NCI-H345 treated with DMSO at 0.1 percent for 48 hours (cell line): ENCODE results near the gene PDE6B.
"Not testable (repeated sequence)": the region's sequence is repeated elsewhere in the genome, so short reads cannot be mapped to it uniquely, and the experiment has no call there.

ENCODE experiments used
- DNase-seq: peaks from one replicate; lab custom pipeline; 2025; ENCODE audit not compliant: unreplicated experiment; lab: John Stamatoyannopoulos, UW

Gene PDE6B

DNA sequence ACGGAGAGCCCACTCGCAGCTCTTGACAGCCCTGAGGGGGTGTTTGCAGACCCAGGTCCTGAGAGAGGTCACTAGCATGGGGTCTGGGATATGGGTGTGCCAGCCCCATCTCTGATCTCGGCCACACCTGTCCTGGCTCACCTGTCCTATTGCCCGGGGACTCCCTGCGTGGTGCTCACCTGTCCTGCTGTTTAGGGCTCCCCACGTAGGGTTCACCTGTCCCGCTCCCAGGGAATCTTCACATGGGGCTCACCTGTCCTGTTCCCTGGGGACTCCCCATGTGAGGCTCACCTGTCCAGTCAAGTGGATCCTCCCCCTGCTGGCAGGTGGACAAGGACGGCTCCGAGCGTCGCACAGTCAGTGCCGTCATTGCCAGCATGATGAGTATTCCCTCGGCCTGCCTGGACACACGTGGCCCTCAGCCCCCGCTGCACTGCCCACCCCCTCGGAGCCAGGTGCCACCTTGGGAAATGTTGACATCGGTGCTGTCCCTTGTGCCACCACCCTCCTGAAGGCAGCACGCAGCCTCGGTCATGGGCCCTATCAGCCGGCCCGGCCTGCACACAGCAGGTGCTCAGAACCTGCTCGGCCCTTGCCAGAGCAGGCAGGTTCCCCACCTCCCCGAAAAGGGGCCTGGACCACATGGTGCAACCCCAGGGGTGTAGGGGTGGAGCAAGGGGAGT is 57.3 kb downstream of the PDE6B start:
- DNase-seq: no peak

DNA sequence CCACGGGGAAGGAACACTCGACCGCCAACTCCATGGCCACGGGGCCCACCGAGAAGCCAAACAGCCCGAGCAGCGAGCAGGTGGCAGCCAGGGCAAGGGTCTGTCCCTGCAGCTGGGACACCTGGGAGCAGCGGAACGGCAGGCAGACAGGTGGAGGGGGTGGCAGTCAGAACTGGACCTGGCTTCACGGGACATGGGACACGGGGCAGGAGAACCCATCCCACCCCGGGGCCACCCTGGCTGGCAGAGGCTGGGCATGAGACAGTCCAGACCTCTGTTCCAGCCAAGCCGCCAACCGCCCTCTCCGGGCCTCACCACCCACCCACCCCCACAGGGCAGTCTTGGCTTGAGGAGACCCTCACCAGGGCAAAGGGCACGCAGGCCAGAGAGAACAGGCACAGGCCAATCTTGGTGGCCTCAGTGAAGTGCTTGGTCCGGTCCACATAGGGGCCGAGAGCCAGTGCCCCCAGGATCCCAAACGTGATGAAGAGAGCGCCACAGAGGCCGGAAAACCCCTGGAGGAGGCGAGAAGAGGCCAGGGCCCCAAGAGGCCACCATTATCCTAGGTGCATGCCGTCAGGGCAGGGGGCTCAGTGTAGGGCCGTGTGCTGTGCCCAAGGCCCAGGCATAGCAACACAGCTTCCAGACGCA is 58.0 kb downstream of the PDE6B start:
- no peak for DNase-seq

DNA sequence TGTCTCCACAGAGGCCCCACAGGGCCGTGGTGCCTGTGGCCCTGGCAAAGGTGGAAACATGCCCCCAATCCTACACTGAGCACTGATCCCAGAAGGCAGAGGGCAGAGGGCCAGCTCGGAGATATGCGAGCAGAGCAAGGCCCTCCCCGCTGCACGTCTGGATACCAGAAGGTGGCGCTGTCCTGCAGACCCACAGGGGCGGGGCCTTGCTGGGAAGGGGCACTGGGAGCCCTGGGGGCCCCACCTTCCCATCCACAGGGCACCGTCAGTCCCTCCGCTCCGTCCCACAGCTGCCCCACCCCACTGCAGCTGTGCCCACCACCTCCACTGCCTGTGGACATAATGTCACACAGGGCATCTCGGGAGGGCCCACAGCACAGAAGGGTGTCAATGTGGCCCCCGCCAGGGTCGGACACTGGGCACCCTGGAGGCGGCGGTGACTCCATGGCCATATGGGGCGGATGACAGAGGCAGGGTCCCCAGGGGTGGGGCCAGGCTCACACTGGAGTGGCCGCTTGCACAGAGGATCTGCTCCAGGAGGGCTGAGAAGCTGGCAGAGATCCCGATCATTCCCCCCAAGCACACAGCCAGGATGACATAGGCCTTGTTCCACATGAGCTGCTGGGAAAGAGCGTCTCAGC is 58.7 kb downstream of the PDE6B start:
- peak; percentile 20 for DNase-seq

DNA sequence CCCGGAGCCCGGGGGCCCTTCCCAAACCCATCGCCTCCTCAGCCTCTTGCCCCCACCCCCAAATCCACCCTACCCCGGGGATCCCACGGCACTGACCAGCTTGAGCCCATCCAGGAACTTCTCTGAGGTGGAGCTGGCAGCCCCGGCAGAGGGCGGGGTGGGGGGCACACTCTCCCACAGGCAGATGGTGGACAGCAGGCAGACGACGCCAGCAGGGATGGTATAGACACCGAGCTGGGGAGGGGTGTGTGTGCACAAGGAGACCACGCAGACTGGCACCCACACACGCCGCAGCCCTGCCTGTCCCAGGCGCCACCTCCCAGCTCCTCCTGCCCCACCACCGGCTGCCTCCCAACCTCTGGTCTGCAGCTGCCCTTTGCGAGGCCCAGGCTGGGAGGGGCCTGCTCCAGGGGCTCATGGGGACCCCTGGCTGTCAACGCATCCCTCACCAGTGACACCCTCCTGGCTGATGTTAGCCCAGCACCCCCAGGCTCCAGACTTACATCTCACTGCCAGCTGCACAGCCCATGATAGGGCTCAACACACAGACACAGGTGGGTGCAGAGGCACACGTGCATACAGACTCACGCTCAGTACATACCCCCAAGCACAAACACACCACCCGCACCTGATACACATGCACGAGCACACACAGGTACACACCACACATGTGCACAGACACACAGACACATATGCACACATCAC is 59.4 kb downstream of the PDE6B start:
- no peak for DNase-seq

DNA sequence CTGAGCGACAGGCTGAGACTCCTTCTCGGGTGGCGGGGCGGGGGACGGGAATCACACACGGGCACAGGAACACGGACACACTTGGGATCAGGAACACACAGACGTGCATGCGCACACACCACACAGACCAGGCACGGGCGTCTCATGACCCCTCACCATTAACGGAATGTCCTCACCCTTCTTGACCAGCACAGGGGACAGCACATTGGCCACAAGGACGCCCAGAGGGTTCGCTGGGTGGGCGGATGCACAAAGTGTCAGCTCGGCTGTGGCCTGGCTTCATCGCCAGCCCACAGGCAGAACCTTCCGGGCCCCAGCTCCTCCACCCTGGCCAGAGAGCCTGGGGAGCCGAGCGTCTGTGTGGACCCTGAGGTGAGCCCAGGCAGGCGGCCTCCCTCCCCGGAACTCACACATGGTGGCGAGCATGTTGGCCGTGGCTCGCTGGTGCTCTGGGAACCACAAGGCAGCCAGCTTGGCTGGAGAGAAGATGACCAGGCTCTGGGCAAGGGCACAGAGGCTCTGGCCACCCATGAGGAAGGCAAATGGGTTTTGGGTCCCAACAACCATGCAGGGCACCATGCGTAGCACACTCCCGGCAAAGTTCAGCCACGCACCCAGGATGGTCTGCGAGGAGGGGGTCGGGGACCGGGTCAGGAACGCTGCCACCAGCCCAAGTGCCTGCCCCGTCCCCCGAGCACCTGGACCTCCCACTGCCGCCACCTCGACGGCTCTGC is 60.5 kb downstream of the PDE6B start:
- no peak for DNase-seq

DNA sequence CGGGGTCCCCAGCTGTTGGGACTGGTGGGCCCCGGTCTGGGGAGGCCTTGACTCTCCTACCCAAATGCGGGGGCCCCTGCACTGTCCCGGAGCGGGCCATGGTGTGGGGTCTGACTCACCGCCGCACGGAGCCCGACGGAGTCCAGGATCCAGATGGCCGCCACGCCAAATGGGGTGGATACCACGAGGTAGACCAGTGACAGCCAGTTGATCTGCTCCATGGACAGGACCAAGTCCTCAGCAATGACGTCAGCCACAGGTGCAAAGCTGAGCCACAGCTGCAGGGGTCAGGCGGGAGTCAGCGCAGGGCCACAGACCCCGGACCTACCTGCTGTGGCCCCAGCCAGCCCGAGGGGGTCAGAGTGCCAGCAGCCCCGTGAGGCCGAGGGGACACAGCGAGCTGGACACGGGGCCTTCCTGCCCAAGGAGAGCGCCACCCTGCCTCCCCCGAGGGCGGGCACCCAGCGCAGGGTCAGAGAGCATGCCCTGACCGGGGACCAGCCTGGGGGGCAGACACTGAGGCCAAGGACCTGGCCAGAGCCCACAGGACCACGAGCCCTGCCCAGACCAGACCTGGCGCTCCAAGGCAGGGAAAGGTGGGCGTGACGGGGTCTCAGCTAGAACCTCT is 61.2 kb downstream of the PDE6B start:
- DNase-seq: no peak

DNA sequence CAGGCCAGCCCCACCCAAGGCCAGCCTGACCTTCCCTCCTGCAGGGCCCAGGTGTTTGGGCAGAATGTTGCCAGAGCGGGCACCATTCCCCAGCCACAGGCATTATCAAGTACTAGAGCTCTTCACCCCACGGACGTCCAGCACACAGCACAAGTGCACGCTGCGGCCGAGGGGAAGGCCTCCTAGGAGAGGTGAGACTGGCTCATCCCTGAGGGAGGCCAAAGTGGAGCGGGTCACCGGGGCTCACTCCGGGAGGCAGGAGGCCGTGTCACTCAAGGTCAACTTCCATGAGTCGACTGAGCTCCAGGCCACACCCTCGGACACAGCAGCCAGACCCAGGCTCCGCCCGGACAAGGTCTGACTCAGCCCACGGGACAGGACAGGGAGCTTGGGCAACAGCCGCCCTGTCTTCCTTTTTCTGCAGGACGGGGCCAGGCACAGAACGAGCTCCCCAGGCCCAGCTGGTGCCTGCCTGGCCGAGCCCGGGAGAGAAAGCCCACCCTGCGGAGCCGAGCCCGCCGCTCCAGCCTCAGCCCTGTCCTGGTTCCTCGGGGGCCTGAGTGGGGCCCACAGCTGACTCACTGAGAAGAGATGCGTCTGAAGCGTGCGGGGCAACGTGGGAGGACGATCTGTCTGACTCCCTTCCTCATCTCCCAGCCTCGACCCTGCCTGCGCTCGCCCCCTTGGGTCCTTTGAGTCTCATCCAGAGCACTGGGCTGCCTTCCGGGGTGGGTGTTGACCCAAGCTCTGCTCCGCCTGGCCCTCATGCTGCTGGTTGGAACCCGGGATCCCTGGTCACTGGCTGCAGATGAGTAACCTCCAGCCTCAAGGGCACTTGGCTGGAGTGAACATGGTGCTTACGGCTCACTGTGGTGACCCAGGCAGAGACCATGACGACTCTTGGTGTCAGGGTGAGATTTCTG is 61.9 kb downstream of the PDE6B start:
- no peak for DNase-seq

DNA sequence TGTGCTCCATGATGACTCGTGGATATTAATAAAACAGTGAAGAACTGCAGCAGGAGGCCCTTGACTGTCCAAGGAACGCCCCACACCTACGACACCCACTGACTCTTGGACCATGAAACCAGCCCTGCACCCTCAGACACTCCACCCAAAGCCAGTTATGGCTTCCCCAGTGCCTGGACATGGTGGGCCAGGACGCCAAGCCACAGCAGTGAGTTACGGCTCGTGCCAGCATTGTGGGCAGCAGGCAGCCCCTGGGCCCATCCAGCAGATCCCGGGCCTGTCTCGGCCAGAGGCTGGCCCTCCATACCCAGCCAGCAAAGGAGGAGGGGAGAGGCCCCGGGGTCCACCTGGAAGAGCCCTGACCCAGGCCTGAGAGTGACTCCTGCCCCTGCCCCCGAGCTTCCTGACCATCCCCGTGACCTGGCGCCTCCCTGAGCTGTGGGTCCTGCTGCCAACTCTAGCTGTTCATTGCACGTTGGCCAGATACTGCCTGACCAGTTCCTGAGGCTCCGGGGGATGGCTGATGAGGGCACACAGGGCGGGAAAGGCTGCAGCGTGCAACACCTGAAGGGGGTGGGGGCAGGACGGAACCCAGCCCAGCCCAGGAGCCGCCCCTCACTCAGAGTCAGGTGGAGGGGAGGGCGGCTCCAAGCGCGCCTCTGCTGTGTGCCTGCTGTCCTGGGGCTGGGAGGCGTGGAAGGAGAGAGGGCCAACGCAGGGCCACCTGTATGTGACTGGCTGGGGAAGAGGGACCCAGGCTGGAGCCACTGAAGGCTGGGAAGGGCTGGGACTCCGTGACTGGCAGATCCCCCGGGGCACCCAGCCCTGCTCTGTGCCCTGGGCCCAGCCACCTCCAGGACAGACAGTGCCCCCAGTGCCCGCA is 62.8 kb downstream of the PDE6B start:
- no peak for DNase-seq

DNA sequence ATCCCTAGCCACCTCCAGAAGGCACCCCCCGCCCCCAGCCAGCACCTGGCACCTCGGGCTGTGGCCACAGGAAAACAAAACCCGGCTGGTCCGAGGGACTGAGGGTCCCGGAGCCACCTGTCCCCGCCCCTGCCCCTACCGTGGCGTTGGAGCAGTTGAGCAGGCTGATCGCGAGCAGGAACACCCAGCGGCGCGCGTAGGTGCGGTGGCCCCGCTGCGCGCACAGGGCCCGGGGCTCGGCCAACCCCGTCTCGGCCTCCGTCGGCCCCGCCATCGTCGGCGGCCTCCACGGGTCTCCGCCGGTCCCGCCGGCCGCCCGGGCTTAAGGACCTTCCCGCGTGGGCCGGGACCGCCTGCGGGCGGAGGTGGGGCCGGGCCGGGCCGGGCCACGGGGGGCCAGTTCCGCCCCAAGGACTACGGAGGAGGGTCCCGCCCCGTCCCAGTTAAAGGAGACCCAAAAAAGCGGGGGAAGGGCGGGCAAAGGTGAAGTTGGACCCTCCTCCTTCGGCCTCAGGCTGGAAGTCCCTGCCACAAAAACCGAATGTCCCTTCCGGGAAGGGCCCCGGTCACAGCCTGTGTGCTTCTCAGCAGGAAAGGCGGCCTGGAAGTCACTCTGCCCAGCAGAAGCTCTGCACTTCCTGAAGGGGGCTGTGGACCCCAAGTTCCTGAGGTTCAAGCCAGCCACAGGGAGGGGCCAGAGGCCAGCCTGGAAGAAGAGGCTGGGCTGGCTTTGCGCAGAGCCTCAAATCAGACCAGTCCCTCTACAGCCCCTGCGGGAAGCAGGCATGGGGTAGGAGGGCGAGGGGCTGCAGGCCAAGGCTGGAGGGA is 63.7 kb downstream of the PDE6B start, which contains the start of gene SLC49A3:
Gene SLC49A3, minus strand, starts transcription at position 298 of the 828 bp plus-strand sequence. Its CDS starts 24 bp downstream, at position 274.
- DNase-seq: no peak

DNA sequence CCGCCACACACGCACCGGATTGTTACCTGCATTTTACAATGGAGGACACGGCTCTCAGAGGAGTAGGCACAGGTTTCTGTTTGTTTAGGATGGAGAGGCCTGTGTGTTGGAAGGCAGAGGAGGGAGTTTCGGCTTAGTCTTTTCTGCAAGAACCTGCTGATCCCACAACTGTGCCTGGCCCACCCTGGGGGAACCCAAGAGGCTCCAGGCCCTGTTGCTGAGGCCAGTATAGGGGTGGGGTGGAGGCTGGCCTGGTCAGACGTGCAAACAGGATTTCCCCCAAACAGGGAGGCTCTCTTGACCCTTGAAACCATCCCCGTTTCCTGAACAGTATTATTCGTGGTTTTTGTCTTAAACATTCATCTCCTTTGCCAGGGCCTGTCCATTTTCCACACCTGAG is 64.3 kb downstream of the PDE6B start:
- DNase-seq: no peak

DNA sequence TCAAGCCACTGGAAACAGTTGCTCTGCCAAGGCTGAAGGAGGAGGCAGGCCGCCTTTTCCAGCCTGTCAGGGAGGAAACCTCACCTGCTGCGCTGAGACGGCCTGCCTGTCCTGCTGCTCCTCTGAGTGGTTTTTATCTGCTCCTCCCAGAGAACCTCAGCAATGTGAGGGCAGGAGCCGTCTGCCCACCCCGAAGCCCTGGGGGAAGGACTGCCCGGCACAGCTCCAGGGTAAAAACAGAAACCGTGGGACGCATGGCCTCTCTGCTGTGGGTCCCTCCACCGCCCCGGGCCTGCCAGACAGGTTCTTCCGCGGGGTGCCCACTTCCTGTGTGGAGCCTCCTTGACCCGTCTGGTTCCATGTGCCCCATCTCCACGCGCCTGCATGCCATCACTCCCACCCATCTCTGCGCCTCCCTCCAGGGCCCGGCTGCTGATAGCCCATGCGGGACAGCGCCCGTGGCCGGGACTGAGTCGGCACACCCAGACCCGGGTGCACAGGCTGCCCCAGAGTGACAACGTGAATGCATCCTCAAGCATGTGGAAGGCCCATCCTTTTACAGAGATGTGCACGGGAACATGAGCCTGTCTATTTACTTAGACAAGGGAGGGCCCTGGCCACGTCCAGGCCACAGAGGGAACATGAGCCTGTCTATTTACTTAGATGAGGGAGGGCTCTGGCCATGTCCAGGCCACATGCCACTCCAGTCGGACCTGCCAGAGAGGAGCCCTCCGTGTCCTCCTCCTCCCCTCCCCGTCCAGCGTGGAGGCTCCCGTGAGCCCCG is 67.6 kb downstream of the PDE6B start:
- no peak for DNase-seq

DNA sequence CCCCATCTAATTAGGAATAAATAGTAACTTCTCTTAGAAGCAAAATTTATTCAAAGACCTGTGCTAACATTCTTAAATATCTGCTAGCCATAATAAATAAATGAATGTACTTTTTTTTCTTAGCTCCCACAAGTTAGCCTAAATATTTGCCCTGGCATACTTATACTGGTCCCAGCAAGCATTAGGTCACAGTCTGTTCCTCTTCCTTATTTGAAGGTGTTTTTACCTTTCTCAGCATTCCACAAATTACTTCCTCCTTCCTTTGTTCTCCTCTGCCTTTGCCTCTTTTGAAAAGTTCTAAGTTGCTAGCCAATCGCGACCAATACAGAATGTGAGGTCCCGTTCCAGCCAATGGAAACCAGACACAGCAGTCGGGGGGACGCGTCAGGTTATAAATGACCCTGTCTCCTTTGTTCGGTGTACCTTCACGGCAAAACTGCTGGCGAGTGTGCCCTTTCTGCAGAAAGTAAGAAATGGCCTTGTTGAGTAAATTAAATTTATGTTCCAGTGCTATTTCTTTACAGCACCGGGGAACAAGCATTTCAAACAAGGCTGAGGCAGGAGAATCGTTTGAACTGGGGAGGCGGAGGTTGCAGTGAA is 69.1 kb downstream of the PDE6B start:
- not testable (repeated sequence) for DNase-seq

DNA sequence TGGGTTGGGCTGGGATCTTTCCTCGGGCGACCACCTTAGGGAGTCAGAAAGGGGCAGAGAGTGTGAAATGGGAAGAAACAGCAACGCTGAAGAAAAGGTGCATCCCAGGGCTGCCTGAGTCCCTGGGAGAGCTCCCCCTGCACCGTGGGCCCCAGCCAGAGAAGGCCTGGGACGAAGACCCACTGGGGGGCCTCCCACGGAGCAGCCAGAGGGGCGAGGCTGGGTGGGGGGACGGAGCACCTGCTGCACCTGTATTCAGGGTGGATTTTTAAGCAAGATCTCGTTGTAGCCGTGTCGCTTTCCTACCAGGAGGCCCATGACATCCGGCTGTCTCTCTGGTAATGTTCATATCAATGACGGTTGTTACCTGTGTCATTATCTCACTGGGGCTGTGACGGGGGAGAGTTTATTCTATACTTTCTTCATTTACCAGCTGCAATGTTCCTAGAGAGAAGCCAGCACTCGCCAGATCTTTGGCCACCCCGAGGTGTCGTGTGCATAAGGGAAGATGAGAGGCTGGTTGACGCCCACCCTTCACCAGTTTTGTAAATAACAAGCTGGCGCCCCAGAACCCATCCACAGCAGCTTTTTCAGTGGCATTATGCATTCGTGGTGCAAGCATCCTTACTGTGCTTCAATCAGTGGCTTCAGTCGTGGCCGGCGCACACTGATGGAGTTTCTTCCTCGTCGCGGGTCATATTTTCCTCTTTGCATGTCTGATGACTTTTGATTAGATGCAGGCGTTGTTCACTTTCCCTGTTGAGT is 74.6 kb downstream of the PDE6B start:
- no peak for DNase-seq

DNA sequence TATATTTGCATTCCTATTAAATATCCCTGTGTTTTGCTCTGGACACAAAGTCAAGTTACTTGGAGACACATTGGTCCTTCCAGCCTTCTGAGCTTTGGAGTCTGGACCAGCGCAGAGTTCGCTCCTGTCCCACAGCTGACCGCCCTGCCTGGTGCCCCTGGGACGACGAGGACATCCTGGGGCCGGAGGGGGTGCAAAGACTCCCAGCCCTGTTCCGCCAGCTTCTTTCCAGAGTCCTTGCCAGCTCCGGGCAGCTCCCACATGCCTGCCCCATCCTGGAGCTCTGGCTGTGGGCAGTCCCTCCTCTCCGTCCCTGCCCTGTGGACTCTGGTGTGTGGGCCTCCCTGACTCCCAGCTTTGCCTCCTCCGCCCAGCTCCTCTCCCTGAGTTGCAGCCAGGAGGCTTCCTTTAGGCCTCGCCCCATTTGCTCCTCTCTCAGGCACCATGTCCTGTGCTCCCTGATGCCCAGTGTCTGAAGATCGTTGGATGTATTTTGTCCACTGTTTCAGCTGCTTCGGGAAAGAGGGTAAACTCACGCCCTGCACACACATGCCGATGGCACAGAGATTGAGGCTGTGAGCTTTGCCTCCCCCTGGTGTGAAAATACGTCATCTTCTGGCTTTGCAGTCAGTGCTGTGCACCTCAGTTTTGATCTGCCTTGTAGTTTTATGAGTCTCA is 75.4 kb downstream of the PDE6B start:
- DNase-seq: no peak

DNA sequence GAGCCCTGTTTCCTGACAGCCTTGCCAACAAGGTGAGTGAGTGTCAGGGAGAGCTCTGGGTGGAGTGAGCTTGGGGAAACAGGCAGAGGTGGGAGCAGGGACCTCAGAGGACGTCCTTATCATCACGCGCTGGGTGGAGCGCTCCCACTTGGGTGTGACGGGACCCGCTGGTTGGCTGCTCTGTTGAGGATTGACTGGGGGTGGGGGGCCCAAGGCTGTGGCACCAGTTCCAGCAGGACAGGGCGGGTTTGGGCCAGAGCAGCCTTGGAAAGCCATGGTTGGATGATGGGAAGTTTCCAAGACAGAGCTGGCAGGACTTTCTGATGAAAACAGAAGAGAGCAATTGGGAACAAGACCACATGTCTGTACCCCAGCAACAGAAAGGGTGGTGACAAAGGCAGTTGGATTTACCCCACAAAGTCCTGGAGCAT is 77.3 kb downstream of the PDE6B start:
- DNase-seq: no peak
